Neural crest cell (in vitro differentiated cells): Measurements from ENCODE around the gene SDCCAG8. TPM values are rescaled to one million over a fixed set of nuclear protein-coding genes. Genes with fewer than 3 reads are reported as not detected.

ENCODE experiments used
- DNase-seq: peaks from one replicate; pipeline ENCODE4 v3.0.0; 2021; ENCODE audit warnings: low read depth, mixed read lengths, low spot score
- H3K27ac Mint-ChIP-seq: one replicate; pipeline ENCODE4 v1.8.0; 2021; ENCODE audit warnings: mild to moderate bottlenecking, mixed read lengths; ENCODE audit not compliant: unreplicated experiment
- H3K27me3 Mint-ChIP-seq: 2 replicates; pipeline ENCODE4 v1.8.0; 2021; ENCODE audit warnings: low read depth, mild to moderate bottlenecking, mixed read lengths
- H3K36me3 Mint-ChIP-seq: 2 replicates; pipeline ENCODE4 v1.8.0; 2021; ENCODE audit warnings: low read depth, mild to moderate bottlenecking, mixed read lengths
- H3K4me1 Mint-ChIP-seq: 2 replicates; pipeline ENCODE4 v1.8.0; 2021; ENCODE audit warnings: mixed read lengths
- H3K4me3 Mint-ChIP-seq: one replicate; pipeline ENCODE4 v1.8.0; 2021; ENCODE audit warnings: mild to moderate bottlenecking, mixed read lengths
- H3K9me3 Mint-ChIP-seq: 2 replicates; pipeline ENCODE4 v1.8.0; 2021; ENCODE audit warnings: mixed read lengths
- total RNA-seq: library from RNA; stranded (reverse); gene quantifications from 2 replicates; pipeline ENCODE4 v1.2.1, GENCODE V29; 2021
- TF ChIP-seq, protein P1 (sequence below): fragments of 200-600 bp; sonication (generic); conservative IDR thresholded peaks from 2 replicates; pipeline ENCODE4 v1.5.0; 2021; ENCODE audit warnings: antibody characterized with exemption, mild to moderate bottlenecking

SDCCAG8 gene
- total RNA-seq, 1 donor from 2014 or later, result 19.9 TPM

DNA sequence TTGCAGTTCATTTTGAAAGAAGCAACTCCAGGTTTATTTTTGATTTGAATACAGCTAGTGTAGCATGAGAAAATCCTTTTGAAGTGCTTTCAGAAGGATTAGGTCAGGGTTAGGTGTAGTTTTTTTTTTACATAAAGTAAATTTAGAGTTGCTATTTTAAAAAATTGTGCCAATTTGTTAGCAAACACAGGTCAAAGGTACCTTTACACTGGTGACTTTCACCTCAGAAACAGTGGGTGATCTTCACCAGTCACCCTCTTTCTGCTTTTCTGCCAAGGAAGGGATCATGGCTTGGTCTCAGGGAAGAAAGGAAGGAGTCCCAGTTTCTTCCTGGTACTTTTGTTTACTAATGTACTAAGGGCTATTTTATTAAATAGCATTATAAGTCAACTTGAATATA, 111.5 kb downstream of the SDCCAG8 start:
- H3K27me3 Mint-ChIP-seq, result no peaks in the 10 kb centered on the region
- no peaks in the 10 kb centered on the region for H3K4me1 Mint-ChIP-seq
- DNase-seq, result no peak
- H3K9me3 Mint-ChIP-seq, result peaks cover 5% of the 10 kb centered on the region
- TF ChIP-seq, protein P1, sequence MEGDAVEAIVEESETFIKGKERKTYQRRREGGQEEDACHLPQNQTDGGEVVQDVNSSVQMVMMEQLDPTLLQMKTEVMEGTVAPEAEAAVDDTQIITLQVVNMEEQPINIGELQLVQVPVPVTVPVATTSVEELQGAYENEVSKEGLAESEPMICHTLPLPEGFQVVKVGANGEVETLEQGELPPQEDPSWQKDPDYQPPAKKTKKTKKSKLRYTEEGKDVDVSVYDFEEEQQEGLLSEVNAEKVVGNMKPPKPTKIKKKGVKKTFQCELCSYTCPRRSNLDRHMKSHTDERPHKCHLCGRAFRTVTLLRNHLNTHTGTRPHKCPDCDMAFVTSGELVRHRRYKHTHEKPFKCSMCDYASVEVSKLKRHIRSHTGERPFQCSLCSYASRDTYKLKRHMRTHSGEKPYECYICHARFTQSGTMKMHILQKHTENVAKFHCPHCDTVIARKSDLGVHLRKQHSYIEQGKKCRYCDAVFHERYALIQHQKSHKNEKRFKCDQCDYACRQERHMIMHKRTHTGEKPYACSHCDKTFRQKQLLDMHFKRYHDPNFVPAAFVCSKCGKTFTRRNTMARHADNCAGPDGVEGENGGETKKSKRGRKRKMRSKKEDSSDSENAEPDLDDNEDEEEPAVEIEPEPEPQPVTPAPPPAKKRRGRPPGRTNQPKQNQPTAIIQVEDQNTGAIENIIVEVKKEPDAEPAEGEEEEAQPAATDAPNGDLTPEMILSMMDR, result no peak
- H3K27ac Mint-ChIP-seq, result no peak overlapping the region
- peaks cover 7% of the 10 kb centered on the region for H3K36me3 Mint-ChIP-seq
- no peak overlapping the region for H3K4me3 Mint-ChIP-seq

DNA sequence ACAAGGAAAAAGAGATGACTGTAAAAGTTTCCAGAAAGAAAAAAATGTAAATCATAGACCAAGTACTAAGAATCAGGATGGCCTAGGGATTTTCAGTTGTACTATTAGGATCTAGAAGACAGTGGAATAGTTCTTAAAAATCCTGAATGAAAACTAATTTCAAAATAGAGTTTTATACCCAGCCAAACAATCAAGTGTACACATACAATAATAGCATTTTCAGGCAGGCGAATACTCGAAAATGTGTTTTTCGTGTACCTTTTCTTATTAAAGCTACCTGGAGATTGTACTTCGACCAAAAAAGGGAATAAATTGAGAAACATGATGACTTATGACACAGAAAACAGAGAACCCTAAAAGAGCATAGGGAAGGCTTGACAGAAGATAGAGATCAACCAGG, 118.6 kb downstream of the SDCCAG8 start:
- Mint-ChIP-seq H3K27me3 (no peaks in the 10 kb centered on the region), H3K9me3 (peaks cover 15% of the 10 kb centered on the region), H3K4me3 (no peak overlapping the region), H3K27ac (no peak overlapping the region), H3K4me1 (no peaks in the 10 kb centered on the region), H3K36me3 (peaks cover 14% of the 10 kb centered on the region)
- DNase-seq, result no peak
- TF ChIP-seq, protein P1, result no peak

DNA sequence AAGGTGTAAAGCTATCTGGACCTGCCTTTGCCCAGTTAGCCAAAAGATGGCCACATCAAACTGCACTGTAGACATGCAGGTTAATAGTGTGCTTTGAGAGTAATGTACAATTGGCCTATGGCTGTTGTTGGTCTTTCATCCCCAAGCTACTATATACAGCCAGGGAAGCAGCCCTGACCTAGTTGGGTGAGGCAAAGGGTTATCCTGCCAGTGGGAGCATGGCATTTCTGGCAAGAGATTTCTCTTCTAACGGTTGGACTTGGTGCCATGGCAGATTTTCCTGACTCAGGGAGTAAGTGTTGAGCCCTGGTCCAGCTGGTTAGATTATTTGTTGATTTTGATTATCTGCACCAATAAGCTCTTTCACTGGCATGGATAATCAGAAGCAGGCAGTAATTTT, 119.8 kb downstream of the SDCCAG8 start:
- Mint-ChIP-seq H3K36me3 (peaks cover 14% of the 10 kb centered on the region), H3K27me3 (no peaks in the 10 kb centered on the region), H3K9me3 (peaks cover 13% of the 10 kb centered on the region), H3K4me1 (peaks cover 4% of the 10 kb centered on the region), H3K27ac (no peak overlapping the region), H3K4me3 (no peak overlapping the region)
- TF ChIP-seq, protein P1, result no peak
- DNase-seq, result no peak

DNA sequence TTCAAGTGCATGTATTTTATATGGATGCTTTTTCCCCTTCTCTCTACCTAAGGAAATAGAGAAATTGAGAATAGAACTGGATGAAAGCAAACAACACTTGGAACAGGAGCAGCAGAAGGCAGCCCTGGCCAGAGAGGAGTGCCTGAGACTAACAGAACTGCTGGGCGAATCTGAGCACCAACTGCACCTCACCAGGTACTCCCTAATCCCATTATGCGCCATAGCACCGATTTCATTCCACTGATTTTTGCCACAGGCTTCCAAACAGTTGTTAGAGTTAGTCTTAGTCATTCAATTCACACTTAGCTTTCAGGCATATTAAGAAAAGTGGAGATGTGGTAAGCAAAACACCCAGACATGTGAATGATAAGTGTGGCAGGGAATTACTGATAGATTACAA, 122.8 kb downstream of the SDCCAG8 start:
- H3K36me3 Mint-ChIP-seq, result peaks cover 18% of the 10 kb centered on the region
- no peaks in the 10 kb centered on the region for H3K27me3 Mint-ChIP-seq

DNA sequence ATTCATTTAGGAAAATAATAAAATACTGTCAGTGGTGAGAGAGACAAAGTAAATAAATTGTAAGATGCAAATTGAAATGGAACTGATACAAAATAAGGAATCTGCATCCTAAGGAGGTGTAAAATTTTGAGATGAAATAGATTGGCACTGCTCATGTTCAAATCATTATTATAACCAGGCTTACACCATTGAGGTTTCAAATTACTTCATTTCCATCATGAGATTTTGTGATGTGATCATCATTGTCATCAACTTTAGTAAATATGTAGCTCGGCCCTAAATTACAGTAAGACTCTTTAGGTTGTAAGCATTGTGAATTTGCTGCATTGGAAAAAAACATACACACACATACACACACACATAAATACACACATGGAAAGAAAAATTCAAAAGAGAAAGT, 123.4 kb downstream of the SDCCAG8 start:
- peaks cover 4% of the 10 kb centered on the region for H3K4me1 Mint-ChIP-seq
- no peak overlapping the region for H3K4me3 Mint-ChIP-seq

More for the DNA sequence above, 122.8 kb downstream of the SDCCAG8 start:
- Mint-ChIP-seq H3K4me3 (no peak overlapping the region), H3K27ac (no peak overlapping the region), H3K9me3 (peaks cover 8% of the 10 kb centered on the region), H3K4me1 (peaks cover 4% of the 10 kb centered on the region)
- TF ChIP-seq, protein P1, result no peak
- DNase-seq, result no peak

More for the DNA sequence above, 123.4 kb downstream of the SDCCAG8 start:
- DNase-seq, result no peak
- Mint-ChIP-seq H3K36me3 (peaks cover 18% of the 10 kb centered on the region), H3K27ac (no peak overlapping the region), H3K27me3 (no peaks in the 10 kb centered on the region), H3K9me3 (peaks cover 5% of the 10 kb centered on the region)
- TF ChIP-seq, protein P1, result no peak
